ENCODE data around the gene OXCT2.
A peak's percentile ranks its signal among the peaks of the same experiment; 100 is the strongest.

Gene OXCT2

GRCh38 chr1:39729030-39729429 is 42.1 kb downstream of the OXCT2 start:
- DNase-seq = no peak

DNA sequence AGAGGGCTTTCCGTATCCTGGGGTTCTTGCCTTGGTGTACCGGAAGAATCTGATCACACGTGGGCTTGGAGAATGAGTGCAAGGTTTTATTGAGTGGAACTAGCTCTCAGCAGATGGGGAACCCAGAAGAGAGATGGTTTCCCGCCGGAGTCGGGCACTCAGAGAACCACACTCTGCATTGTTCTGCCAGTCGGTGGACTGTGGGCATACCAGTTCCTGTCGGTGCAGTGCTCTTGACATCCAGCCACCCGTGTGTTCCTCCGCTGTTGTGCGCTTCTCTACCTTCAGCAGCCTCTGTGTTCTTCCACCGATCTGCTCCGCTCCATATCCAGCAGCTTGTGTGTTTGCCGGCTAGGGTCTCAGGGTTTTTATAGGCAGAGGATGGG is 43.2 kb downstream of the OXCT2 start:
- peak; percentile 99 for DNase-seq

DNA sequence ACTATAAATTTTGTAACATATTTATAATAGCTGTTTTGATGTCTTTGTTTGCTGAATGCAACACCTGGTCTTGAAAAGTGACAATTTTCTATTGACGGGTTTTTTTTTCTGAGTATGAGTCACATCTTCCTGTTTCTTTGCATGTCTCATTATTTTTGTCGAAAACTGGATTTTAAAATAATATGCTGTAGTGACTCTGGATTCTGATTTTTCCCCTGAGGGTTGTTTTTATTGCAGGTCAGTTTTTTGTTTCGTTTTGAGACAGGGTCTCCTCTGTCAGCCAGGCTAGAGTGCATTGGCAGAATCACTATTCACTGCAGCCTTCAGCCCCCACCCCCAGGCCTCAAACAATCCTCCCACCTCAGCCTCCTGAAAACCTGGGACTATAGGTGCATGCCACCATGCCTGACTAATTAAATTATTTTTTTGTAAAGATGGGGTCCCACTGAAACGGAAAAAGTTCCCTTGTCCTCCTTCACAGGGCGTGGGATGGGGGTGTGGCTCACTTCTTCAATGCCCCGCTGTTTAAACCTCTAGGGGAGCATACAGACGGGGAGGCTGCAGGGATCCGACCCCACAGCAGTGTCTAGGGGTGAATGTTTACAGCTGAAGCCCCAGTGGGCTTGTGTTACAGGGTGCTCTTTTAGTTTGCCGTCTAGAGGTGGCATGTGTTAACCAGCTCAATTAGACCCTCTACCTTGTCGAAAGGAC is 43.8 kb downstream of the OXCT2 start:
- no peak for DNase-seq

- DNase-seq = no peak
These were observed 44.5 kb downstream of the OXCT2 start for GRCh38 chr1:39726600-39726999.

- DNase-seq = no peak
These were observed 48.7 kb downstream of the OXCT2 start for GRCh38 chr1:39722495-39722894.

DNA sequence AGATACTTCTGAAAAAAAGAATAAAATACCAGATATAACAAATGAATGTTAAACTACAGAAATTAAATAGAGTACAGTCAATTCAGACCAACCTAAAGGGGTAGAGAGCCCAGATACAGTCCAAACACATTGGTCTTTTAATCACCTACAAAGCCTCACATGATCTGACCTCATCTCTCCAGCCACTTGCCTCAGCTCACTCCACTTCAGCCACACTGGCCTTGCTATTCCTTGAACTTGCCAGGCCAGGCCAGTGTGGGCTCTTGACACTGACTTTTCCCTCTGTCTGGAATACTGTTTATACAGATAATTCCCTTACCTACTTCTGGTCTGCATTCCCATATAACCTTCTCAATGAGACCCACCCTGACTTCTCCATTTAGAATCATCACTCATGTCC is 49.5 kb downstream of the OXCT2 start:
- no peak for DNase-seq

- DNase-seq = peak; percentile 100
These were observed 50.8 kb downstream of the OXCT2 start for GRCh38 chr1:39720094-39720999.

All from NCI-H2107 (cell line).